BE2C (cell line): ENCODE measurements around the gene OSBPL6.

ENCODE experiments used
- DNase-seq: peaks from one replicate; pipeline ENCODE4 v3.0.0-alpha.2; 2020
- H3K27me3 ChIP-seq: fragments of 250-450 bp; sonication (Bioruptor Pico); 2 replicates; pipeline ENCODE4 v1.5.1; 2020; ENCODE audit warnings: mild to moderate bottlenecking
- H3K36me3 ChIP-seq: fragments of 250-450 bp; sonication (Bioruptor Pico); 2 replicates; pipeline ENCODE4 v1.5.1; 2020; ENCODE audit warnings: mild to moderate bottlenecking
- H3K4me1 ChIP-seq: fragments of 250-450 bp; sonication (Bioruptor Pico); 2 replicates; pipeline ENCODE4 v1.5.1; 2020
- H3K4me3 ChIP-seq: 2 replicates; pipeline ENCODE4 v1.5.1; 2011; ENCODE audit warnings: low read depth, low read length
- H3K9me3 ChIP-seq: fragments of 250-450 bp; sonication (Bioruptor Pico); 2 replicates; pipeline ENCODE4 v1.5.1; 2020
- TF ChIP-seq, protein P1 (sequence below): IDR thresholded peaks from 2 replicates; pipeline ENCODE4 v1.5.1; 2012; ENCODE audit warnings: mild to moderate bottlenecking, low read depth, low read length

Gene OSBPL6

DNA sequence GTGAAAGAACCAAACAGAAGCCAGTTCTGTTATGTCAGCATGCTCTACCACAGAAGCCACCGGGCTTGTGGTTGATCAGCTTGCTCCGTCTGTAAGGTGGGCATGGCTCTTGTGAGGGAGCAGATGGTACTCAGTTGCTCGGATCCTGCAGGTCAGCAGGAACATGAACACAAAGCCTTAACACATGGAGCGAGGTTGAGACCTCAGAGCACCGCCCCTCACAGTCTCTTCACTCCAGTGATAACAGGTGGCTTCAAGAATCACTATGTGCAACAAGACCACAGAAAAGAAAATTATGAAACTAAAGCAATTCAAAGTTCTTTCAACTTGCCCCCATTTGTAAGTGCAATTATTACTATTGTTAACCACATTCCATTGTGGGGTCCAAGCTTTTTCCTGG is 72.1 kb downstream of the OSBPL6 start:
- H3K9me3 ChIP-seq: no peaks in the 10 kb centered on the region
- H3K4me3 ChIP-seq: no peak overlapping the region
- TF ChIP-seq, protein P1, sequence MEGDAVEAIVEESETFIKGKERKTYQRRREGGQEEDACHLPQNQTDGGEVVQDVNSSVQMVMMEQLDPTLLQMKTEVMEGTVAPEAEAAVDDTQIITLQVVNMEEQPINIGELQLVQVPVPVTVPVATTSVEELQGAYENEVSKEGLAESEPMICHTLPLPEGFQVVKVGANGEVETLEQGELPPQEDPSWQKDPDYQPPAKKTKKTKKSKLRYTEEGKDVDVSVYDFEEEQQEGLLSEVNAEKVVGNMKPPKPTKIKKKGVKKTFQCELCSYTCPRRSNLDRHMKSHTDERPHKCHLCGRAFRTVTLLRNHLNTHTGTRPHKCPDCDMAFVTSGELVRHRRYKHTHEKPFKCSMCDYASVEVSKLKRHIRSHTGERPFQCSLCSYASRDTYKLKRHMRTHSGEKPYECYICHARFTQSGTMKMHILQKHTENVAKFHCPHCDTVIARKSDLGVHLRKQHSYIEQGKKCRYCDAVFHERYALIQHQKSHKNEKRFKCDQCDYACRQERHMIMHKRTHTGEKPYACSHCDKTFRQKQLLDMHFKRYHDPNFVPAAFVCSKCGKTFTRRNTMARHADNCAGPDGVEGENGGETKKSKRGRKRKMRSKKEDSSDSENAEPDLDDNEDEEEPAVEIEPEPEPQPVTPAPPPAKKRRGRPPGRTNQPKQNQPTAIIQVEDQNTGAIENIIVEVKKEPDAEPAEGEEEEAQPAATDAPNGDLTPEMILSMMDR: no peak
- no peaks in the 10 kb centered on the region for H3K36me3 ChIP-seq
- H3K4me1 ChIP-seq: no peaks in the 10 kb centered on the region
- DNase-seq: no peak
- no peaks in the 10 kb centered on the region for H3K27me3 ChIP-seq

DNA sequence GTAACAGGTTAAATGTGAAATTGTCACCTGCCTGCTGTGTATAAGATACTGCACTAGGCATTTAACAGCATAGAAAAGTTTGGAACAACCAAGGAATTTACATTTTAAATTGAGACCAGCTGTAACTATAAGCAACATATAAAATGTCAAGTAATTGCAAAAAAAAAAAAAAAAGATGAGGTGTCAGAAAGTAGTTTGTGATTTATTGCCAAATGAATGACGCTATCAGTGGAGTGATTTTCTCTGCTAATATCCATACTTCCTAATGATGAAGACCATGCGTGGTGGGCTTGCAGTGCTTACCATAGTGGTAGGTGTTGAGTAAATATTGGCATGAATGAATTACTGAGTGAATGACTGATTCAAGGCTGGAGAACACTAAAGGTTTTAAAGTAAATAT is 73.3 kb downstream of the OSBPL6 start:
- DNase-seq: no peak
- TF ChIP-seq, protein P1: no peak
- Histone ChIP-seq H3K9me3 (no peaks in the 10 kb centered on the region), H3K36me3 (no peaks in the 10 kb centered on the region), H3K27me3 (no peaks in the 10 kb centered on the region), H3K4me3 (no peak overlapping the region), H3K4me1 (no peaks in the 10 kb centered on the region)

DNA sequence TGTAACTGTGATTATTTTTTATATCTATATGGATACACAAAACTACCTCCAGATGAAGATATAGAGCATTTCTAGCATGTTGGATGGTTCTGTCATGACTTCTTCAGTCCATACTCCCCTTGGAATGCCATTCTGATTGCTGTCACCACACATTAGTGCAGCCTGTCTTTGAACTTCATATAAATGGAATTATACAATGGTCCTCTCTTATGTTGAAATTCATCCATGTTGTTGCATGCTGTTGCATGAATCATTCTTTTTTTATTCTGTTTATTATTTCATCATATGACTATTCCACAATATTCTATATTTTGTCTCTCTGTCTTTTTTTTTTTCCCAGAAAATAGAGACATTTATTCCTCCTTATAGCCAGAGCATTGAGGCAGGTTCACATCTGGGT is 74.1 kb downstream of the OSBPL6 start:
- DNase-seq: no peak
- Histone ChIP-seq H3K9me3 (no peaks in the 10 kb centered on the region), H3K4me1 (no peaks in the 10 kb centered on the region), H3K4me3 (no peak overlapping the region), H3K27me3 (no peaks in the 10 kb centered on the region), H3K36me3 (no peaks in the 10 kb centered on the region)
- TF ChIP-seq, protein P1: no peak

DNA sequence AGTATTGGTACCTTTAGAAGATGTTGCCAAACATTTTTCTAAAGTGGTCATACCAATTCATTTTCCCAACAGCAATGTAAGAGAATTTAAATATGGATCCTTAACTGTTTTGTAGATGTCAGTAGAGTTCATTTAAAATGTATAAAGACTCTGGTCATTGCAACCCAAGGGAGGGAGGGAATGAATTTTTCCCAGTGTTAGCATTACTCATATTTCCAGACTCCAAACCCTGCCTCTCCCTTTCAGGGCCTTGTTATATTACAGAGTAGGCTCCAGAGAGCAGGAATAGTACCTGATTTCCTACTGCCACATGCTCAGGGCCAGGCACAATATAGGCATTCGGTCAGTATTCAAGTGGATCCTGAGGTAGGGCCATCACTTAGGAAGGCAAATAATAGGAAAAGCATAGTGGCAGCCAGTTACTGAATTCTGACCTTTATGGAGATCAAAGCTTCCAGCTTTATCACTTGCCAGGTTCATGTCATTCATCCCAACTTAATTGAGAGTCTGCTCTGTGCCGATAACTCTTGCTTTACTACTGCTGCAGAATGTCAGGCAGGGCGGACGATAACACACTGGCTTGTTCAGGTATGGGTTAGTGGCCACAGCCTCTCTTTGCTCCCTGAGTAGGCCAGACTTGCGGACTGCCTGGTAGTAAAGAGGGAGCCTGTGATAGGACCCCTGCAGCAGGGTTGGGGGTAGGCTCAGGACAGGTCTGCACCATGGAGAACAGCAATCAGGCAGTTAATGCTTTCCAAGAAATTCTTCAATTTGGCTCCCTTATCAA is 75.3 kb downstream of the OSBPL6 start:
- H3K36me3 ChIP-seq: no peaks in the 10 kb centered on the region
- no peak overlapping the region for H3K4me3 ChIP-seq
- TF ChIP-seq, protein P1: no peak
- H3K9me3 ChIP-seq: no peaks in the 10 kb centered on the region
- no peaks in the 10 kb centered on the region for H3K27me3 ChIP-seq
- no peaks in the 10 kb centered on the region for H3K4me1 ChIP-seq
- DNase-seq: no peak

DNA sequence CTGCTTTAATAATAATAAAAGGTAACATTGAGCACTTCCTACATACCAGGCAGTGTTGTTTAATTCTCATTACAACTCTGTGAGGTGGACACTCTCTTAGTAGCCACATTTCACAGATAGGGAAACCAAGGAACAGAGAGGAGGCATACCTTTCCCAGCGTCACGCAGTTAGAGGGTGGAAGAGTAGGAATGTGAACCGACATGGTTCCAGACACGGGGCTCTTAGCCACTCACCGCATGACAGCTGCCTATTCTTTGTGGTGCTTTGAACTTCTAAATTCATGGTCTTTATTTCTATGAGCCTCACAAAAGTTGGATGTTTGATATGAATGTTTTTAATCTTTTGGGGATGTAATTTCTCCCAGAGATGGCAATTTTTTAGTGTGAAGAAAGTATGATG is 76.0 kb downstream of the OSBPL6 start:
- Histone ChIP-seq H3K9me3 (no peaks in the 10 kb centered on the region), H3K4me3 (no peak overlapping the region), H3K4me1 (no peaks in the 10 kb centered on the region), H3K27me3 (no peaks in the 10 kb centered on the region), H3K36me3 (no peaks in the 10 kb centered on the region)
- TF ChIP-seq, protein P1: no peak
- no peak for DNase-seq

DNA sequence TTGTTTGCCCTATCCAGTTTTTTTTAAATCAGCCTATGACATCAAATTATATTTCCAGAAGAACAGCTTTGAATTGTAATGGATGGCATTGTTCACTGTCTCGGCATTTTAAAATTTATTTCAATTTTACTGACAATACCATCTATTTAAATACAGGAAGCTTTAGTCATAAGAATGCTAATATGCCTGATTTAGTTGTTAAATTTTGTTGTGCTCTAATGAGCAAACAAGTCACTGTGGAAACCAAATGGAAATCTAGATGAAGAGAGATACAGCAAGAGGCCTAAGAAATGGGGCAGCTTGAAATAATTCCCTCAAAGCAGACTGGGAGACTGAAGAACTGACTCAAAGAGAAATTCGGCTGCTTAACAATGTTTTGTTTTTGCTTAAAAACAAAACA is 76.8 kb downstream of the OSBPL6 start:
- Histone ChIP-seq H3K27me3 (no peaks in the 10 kb centered on the region), H3K4me1 (no peaks in the 10 kb centered on the region), H3K4me3 (no peak overlapping the region), H3K36me3 (no peaks in the 10 kb centered on the region), H3K9me3 (no peaks in the 10 kb centered on the region)
- TF ChIP-seq, protein P1: no peak
- DNase-seq: no peak
